HepG2 (cell line): Measurements from ENCODE around the gene LMAN1L. TPM values are rescaled to one million over a fixed set of nuclear protein-coding genes. Genes with fewer than 3 reads are reported as not detected.

ENCODE experiments used
- BRD4 ChIP-seq: sonication (generic); formaldehyde crosslinking; IDR thresholded peaks from 2 replicates; pipeline ENCODE4 v1.4.0; 2020; ENCODE audit warnings: missing genetic modification reagents
- DPF2 ChIP-seq: sonication (generic); formaldehyde crosslinking; IDR thresholded peaks from 2 replicates; pipeline ENCODE4 v1.4.0; 2020; ENCODE audit warnings: mild to moderate bottlenecking, low read depth, missing genetic modification reagents, borderline replicate concordance
- KDM1A ChIP-seq: IDR thresholded peaks from 2 replicates; pipeline ENCODE4 v1.6.1; 2016; ENCODE audit warnings: missing compliant biosample characterization
- KLF13 ChIP-seq: sonication (generic); formaldehyde crosslinking; IDR thresholded peaks from 2 replicates; pipeline ENCODE4 v1.4.0; 2020; ENCODE audit warnings: mild to moderate bottlenecking, missing genetic modification reagents
- MTA1 ChIP-seq: sonication (generic); formaldehyde crosslinking; IDR thresholded peaks from 2 replicates; pipeline ENCODE4 v1.4.0; 2020; ENCODE audit warnings: missing genetic modification reagents, mild to moderate bottlenecking, borderline replicate concordance
- RARG ChIP-seq: sonication (generic); formaldehyde crosslinking; IDR thresholded peaks from 2 replicates; pipeline ENCODE4 v1.4.0; 2020; ENCODE audit warnings: low read depth, mild to moderate bottlenecking, missing genetic modification reagents
- SOX6 ChIP-seq, 2 experiments: fragments of 450-650 bp in 1 of 2; sonication (generic) in 1 of 2; formaldehyde crosslinking in 1 of 2; IDR thresholded peaks; 2 replicates each; pipeline versions ENCODE4 v1.4.0 to v1.6.1; 2017 to 2020; ENCODE audit warnings: antibody characterized with exemption in 1 of 2, mild to moderate bottlenecking in 1 of 2, missing genetic modification reagents in 1 of 2
- TBL1XR1 ChIP-seq: fragments of 150-350 bp; IDR thresholded peaks from 2 replicates; pipeline ENCODE4 v1.6.1; 2014; ENCODE audit warnings: borderline replicate concordance, low read length; ENCODE audit not compliant: partially characterized antibody
- TBP ChIP-seq: sonication (generic); formaldehyde crosslinking; IDR thresholded peaks from 2 replicates; pipeline ENCODE4 v1.5.0; 2020; ENCODE audit warnings: missing genetic modification reagents
- U2AF2 ChIP-seq: fragments of 200-400 bp; formaldehyde crosslinking; IDR thresholded peaks from 2 replicates; pipeline ENCODE4 v1.6.1; 2017; ENCODE audit warnings: low read depth, mild to moderate bottlenecking, low read length
- ZNF136 ChIP-seq: sonication (generic); formaldehyde crosslinking; IDR thresholded peaks from 2 replicates; pipeline ENCODE4 v1.8.1; 2022; ENCODE audit warnings: low read depth, mild to moderate bottlenecking, moderate library complexity, missing genetic modification reagents
- ZNF232 ChIP-seq: sonication (generic); formaldehyde crosslinking; IDR thresholded peaks from 2 replicates; pipeline ENCODE4 v1.4.0; 2020; ENCODE audit warnings: missing genetic modification reagents, borderline replicate concordance
- ZNF609 ChIP-seq: sonication (generic); formaldehyde crosslinking; IDR thresholded peaks from 2 replicates; pipeline ENCODE4 v1.4.0; 2020; ENCODE audit warnings: mild to moderate bottlenecking, missing genetic modification reagents, borderline replicate concordance
- ZNF775 ChIP-seq: sonication (generic); formaldehyde crosslinking; IDR thresholded peaks from 2 replicates; pipeline ENCODE4 v1.4.0; 2020; ENCODE audit warnings: missing genetic modification reagents, mild to moderate bottlenecking, moderate library complexity, borderline replicate concordance
- ZNF782 ChIP-seq: sonication (generic); formaldehyde crosslinking; IDR thresholded peaks from 2 replicates; pipeline ENCODE4 v1.4.0; 2020; ENCODE audit warnings: missing genetic modification reagents, mild to moderate bottlenecking, borderline replicate concordance
- ZSCAN31 ChIP-seq: sonication (generic); formaldehyde crosslinking; IDR thresholded peaks from 2 replicates; pipeline ENCODE4 v1.5.0; 2020; ENCODE audit warnings: low read depth, mild to moderate bottlenecking, missing genetic modification reagents
- polyA plus RNA-seq, 8 experiments: library from polyadenylated mRNA; depleted of rRNA in 3 of 8; stranded (reverse) in 7 of 8; unstranded in 1 of 8; fragments of >200 nt; fragmentation: Illumina TruSeq in 4 of 8; extraction: Trizol in 4 of 8; gene quantifications; 2 replicates each; pipeline versions ENCODE4 v1.2.1 to v1.2.3, GENCODE V29; 2011 to 2016; ENCODE audit warnings: low read depth in 4 of 8, missing spikeins in 1 of 8, mixed read lengths in 1 of 8; ENCODE audit not compliant: insufficient read depth in 1 of 8
- total RNA-seq, 5 experiments: library from RNA; depleted of rRNA; stranded (reverse); fragments of >200 nt; fragmentation: Illumina TruSeq; extraction: Trizol; gene quantifications; 2 replicates each; pipeline ENCODE4 v1.2.3, GENCODE V29; 2016; ENCODE audit warnings: low read depth in 1 of 5
- TF ChIP-seq, protein P1 (sequence below): sonication (generic); formaldehyde crosslinking; IDR thresholded peaks from 2 replicates; pipeline ENCODE4 v1.5.0; 2020; ENCODE audit warnings: missing genetic modification reagents
- TF ChIP-seq, protein P2 (sequence below): sonication (generic); formaldehyde crosslinking; IDR thresholded peaks from 2 replicates; pipeline ENCODE4 v1.8.0; 2022; ENCODE audit warnings: mild to moderate bottlenecking, missing genetic modification reagents; ENCODE audit not compliant: insufficient replicate concordance
- TF ChIP-seq, protein P3 (sequence below): sonication (generic); formaldehyde crosslinking; IDR thresholded peaks from 2 replicates; pipeline ENCODE4 v1.5.0; 2020; ENCODE audit warnings: mild to moderate bottlenecking, missing genetic modification reagents

The LMAN1L gene
- total and polyA plus RNA-seq, 2 of the 13 experiments (the other 11 are each of a cell fraction or from before 2014, with no cell fraction given), result not detected

DNA sequence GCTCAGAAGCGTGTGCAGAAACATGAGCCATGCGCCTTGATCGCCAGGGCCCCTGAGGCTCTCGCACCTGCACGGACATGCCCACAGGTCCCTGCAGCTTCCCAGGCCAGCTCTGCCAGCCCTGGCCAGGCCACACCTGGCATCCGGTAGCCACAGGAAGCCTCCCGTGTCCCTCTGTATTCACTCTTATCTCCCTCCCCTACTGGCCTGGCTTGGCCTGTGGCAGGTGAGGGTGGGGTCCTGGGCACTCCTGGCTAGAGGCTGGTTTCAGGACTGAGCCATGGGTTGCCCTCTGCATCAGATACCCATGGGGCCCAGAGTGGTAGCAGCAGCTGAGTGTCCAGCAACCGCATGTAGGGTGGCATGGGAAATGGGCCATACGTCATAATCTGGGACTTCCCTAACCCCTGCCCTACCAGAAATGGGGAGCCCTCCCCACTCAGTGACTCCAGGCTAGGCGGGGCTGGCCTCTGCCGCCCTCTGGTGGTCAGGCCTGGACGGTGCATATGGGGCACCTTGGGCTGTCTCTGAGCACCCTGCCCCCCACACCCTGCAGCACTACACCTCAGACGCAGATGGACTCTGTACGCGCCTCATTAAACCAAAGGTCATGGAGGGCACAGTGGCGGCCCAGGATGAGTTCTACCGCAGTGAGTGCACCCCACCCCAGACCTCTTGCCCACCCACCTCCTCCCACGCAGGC, 12.6 kb upstream of the LMAN1L start (continued):
- TF ChIP-seq ZSCAN31 (CRISPR knock-in tag) (no peak), SOX6 (IDR thresholded peaks at IDR 0.05) (no peak), SOX6 (CRISPR knock-in tag; IDR thresholded peaks at IDR 0.05) (no peak), ZNF232 (CRISPR knock-in tag) (no peak), MTA1 (CRISPR knock-in tag) (no peak), ZNF782 (CRISPR knock-in tag) (no peak), U2AF2 (no peak), RARG (no peak), TBP (CRISPR knock-in tag) (no peak; the same call in 1 of the 2 replicates), DPF2 (no peak), ZNF775 (CRISPR knock-in tag) (no peak), ZNF609 (no peak), KLF13 (CRISPR knock-in tag) (no peak), KDM1A (CRISPR knock-in tag) (no peak), TBL1XR1 (no peak), BRD4 (CRISPR knock-in tag) (no peak), ZNF136 (no peak)
- TF ChIP-seq, protein P1, sequence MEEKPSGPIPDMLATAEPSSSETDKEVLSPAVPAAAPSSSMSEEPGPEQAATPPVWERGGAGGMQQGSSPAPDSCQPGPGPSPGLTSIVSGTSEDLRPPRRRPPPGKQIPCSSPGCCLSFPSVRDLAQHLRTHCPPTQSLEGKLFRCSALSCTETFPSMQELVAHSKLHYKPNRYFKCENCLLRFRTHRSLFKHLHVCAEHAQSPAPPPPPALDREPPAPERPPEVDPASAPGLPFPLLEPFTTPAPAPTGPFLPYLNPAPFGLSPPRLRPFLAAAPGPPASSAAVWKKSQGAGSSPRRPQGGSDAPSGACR (CRISPR knock-in tag), result 0 out of 2 replicates have a peak, but pooled peaks have one; percentile 25
- TF ChIP-seq, protein P2, sequence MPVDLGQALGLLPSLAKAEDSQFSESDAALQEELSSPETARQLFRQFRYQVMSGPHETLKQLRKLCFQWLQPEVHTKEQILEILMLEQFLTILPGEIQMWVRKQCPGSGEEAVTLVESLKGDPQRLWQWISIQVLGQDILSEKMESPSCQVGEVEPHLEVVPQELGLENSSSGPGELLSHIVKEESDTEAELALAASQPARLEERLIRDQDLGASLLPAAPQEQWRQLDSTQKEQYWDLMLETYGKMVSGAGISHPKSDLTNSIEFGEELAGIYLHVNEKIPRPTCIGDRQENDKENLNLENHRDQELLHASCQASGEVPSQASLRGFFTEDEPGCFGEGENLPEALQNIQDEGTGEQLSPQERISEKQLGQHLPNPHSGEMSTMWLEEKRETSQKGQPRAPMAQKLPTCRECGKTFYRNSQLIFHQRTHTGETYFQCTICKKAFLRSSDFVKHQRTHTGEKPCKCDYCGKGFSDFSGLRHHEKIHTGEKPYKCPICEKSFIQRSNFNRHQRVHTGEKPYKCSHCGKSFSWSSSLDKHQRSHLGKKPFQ (CRISPR knock-in tag), result no peak
- TF ChIP-seq, protein P3, sequence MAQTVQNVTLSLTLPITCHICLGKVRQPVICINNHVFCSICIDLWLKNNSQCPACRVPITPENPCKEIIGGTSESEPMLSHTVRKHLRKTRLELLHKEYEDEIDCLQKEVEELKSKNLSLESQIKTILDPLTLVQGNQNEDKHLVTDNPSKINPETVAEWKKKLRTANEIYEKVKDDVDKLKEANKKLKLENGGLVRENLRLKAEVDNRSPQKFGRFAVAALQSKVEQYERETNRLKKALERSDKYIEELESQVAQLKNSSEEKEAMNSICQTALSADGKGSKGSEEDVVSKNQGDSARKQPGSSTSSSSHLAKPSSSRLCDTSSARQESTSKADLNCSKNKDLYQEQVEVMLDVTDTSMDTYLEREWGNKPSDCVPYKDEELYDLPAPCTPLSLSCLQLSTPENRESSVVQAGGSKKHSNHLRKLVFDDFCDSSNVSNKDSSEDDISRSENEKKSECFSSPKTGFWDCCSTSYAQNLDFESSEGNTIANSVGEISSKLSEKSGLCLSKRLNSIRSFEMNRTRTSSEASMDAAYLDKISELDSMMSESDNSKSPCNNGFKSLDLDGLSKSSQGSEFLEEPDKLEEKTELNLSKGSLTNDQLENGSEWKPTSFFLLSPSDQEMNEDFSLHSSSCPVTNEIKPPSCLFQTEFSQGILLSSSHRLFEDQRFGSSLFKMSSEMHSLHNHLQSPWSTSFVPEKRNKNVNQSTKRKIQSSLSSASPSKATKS (CRISPR knock-in tag), result no peak
